ENCODE data around the gene OXNAD1. TPM values are rescaled to one million over a fixed set of nuclear protein-coding genes. Genes with fewer than 3 reads are reported as not detected.

The OXNAD1 gene
- total and polyA plus RNA-seq, 2 of the 13 experiments (the other 11 are each of a cell fraction or from before 2014, with no cell fraction given), result 9.9 to 18.8 TPM

DNA sequence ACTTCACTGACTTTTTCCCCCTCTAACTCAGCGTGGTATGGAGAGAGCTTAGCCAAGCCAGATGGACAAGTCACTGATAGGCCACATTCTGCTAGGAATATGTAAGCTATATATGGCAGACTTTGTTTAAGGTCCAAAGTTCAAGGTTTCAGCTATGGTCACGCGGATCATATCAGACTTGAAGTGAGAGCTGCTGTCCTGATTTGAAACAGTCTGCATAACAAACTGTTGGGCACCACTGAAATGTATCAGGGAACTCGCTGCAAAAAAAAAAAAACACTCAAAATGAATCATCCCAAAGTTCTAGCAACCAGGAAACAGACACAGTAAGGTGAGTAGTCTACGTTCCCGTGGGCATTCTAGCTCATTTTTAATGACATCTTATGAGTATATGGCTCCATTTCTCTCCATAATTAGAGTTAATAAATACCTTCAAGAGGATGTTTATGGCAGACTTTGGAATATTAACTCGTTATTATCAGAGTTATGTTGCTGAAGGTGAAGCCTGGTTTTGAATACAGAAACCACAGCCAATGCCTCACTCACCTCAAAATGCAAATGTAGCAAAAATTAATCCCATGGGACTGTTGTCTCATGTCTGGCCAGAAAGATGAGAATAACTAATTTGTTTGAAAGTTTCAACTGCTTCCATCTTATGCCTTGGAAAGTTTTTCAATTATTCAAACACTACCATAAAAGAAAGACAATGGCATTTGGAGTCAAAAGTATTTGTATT, 12.6 kb upstream of the OXNAD1 start (continued):
- TF ChIP-seq, protein P1, sequence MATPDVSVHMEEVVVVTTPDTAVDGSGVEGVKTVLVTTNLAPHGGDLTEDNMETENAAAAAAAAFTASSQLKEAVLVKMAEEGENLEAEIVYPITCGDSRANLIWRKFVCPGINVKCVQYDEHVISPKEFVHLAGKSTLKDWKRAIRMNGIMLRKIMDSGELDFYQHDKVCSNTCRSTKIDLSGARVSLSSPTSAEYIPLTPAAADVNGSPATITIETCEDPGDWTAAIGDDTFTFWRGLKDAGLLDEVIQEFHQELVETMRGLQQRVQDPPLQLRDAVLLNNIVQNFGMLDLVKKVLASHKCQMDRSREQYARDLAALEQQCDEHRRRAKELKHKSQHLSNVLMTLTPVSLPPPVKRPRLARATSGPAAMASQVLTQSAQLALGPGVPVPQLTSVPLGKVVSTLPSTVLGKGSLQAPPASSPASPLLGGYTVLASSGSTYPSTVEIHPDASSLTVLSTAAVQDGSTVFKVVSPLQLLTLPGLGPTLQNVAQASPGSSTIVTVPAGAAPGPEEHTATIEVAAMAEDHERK (CRISPR knock-in tag; IDR thresholded peaks at IDR 0.05; ENCODE audit: low read depth), result no peak
- TF ChIP-seq SNAI1 (CRISPR knock-in tag; IDR thresholded peaks at IDR 0.05; ENCODE audit: borderline replicate concordance) (no peak), ZNF83 (CRISPR knock-in tag; IDR thresholded peaks at IDR 0.05; ENCODE audit: borderline replicate concordance) (no peak), ZNF776 (CRISPR knock-in tag; IDR thresholded peaks at IDR 0.05) (no peak), NFE2 (CRISPR knock-in tag; IDR thresholded peaks at IDR 0.05) (no peak), ZNF644 (CRISPR knock-in tag; IDR thresholded peaks at IDR 0.05; ENCODE audit: low read depth) (peak; percentile 98), ZBTB42 (CRISPR knock-in tag; IDR thresholded peaks at IDR 0.05) (no peak), NCOR1 (IDR thresholded peaks at IDR 0.05; ENCODE audit: borderline replicate concordance, low read length) (peak; percentile 87), ZNF136 (CRISPR knock-in tag; IDR thresholded peaks at IDR 0.05; ENCODE audit: low read depth) (no peak), SATB2 (CRISPR knock-in tag; IDR thresholded peaks at IDR 0.05) (no peak), MAFK (conservative IDR thresholded peaks at IDR 0.05 in 1 of 2, IDR thresholded peaks at IDR 0.05 in 1 of 2; ENCODE audit: low read length in 2 of 2) (peak; percentile 52 to 56), PLRG1 (conservative IDR thresholded peaks at IDR 0.05) (no peak), MBNL3 (CRISPR knock-in tag; conservative IDR thresholded peaks at IDR 0.05) (no peak)
- TF ChIP-seq, protein P2, sequence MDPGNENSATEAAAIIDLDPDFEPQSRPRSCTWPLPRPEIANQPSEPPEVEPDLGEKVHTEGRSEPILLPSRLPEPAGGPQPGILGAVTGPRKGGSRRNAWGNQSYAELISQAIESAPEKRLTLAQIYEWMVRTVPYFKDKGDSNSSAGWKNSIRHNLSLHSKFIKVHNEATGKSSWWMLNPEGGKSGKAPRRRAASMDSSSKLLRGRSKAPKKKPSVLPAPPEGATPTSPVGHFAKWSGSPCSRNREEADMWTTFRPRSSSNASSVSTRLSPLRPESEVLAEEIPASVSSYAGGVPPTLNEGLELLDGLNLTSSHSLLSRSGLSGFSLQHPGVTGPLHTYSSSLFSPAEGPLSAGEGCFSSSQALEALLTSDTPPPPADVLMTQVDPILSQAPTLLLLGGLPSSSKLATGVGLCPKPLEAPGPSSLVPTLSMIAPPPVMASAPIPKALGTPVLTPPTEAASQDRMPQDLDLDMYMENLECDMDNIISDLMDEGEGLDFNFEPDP (CRISPR knock-in tag; conservative IDR thresholded peaks at IDR 0.05), result no peak
- TF ChIP-seq, protein P3, sequence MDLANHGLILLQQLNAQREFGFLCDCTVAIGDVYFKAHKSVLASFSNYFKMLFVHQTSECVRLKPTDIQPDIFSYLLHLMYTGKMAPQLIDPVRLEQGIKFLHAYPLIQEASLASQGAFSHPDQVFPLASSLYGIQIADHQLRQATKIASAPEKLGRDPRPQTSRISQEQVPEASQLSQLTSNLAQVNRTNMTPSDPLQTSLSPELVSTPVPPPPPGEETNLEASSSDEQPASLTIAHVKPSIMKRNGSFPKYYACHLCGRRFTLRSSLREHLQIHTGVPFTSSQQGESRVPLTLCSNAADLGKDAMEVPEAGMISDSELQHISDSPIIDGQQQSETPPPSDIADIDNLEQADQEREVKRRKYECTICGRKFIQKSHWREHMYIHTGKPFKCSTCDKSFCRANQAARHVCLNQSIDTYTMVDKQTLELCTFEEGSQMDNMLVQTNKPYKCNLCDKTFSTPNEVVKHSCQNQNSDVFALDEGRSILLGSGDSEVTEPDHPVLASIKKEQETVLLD (CRISPR knock-in tag; IDR thresholded peaks at IDR 0.05; ENCODE audit: low read depth), result no peak
- TF ChIP-seq, protein P4, sequence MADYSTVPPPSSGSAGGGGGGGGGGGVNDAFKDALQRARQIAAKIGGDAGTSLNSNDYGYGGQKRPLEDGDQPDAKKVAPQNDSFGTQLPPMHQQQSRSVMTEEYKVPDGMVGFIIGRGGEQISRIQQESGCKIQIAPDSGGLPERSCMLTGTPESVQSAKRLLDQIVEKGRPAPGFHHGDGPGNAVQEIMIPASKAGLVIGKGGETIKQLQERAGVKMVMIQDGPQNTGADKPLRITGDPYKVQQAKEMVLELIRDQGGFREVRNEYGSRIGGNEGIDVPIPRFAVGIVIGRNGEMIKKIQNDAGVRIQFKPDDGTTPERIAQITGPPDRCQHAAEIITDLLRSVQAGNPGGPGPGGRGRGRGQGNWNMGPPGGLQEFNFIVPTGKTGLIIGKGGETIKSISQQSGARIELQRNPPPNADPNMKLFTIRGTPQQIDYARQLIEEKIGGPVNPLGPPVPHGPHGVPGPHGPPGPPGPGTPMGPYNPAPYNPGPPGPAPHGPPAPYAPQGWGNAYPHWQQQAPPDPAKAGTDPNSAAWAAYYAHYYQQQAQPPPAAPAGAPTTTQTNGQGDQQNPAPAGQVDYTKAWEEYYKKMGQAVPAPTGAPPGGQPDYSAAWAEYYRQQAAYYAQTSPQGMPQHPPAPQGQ (CRISPR knock-in tag; IDR thresholded peaks at IDR 0.05; ENCODE audit: borderline replicate concordance), result no peak
- TF ChIP-seq, protein P5, sequence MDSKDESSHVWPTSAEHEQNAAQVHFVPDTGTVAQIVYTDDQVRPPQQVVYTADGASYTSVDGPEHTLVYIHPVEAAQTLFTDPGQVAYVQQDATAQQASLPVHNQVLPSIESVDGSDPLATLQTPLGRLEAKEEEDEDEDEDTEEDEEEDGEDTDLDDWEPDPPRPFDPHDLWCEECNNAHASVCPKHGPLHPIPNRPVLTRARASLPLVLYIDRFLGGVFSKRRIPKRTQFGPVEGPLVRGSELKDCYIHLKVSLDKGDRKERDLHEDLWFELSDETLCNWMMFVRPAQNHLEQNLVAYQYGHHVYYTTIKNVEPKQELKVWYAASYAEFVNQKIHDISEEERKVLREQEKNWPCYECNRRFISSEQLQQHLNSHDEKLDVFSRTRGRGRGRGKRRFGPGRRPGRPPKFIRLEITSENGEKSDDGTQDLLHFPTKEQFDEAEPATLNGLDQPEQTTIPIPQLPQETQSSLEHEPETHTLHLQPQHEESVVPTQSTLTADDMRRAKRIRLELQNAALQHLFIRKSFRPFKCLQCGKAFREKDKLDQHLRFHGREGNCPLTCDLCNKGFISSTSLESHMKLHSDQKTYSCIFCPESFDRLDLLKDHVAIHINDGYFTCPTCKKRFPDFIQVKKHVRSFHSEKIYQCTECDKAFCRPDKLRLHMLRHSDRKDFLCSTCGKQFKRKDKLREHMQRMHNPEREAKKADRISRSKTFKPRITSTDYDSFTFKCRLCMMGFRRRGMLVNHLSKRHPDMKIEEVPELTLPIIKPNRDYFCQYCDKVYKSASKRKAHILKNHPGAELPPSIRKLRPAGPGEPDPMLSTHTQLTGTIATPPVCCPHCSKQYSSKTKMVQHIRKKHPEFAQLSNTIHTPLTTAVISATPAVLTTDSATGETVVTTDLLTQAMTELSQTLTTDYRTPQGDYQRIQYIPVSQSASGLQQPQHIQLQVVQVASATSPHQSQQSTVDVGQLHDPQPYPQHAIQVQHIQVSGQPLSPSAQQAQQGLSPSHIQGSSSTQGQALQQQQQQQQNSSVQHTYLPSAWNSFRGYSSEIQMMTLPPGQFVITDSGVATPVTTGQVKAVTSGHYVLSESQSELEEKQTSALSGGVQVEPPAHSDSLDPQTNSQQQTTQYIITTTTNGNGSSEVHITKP (CRISPR knock-in tag; IDR thresholded peaks at IDR 0.05; ENCODE audit: low read depth), result peak; percentile 39; the same call in 1 of the 2 replicates

All from HepG2 (cell line).